ENCODE data around the gene BOD1L1.

BOD1L1 gene

DNA sequence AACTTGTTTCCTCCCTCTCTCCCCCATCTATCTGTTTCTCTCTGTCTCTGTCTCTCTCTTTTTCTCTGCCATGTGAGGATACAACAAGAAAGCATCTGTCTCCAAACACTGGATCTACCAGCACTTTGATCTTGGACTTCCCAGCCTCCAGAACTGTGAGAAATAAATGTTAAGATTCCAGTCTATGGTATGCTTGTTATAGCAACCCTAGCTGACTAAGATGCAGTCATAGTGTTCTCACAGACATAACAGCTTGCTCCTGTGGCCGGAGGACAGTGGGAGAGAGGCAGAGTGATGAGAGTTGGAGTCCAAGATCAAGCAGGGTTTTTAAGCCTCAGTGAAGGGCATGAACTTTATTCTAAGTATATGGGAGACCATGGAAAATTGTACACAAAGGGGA, 74.4 kb downstream of the BOD1L1 start:
- no peak for DNase-seq

DNA sequence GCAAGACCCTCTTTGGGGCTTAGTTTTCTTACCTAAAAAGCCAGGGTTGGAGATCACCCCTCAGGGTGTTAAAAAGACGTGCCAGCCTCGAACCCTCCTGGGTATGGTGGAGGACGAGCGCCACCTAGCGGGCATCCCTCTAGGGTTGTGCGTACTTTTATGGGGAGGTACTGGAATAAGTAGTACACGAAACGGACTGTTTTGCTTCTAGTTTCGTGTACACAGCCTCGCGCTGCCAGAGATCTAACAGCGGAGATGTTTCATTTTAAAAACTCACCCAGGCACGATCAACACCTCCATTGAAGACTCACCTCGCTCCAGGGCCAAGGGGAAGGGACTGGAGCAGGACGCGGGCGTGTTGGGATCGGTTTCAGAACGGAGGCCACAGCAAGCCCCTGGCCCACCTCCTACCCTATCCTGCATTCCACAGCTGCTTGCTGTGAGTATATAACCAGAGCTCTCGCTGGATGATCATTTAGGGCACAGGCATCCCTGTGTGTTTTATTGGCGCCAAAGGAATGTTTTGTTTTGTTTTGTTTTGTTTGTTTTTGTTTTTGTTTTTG, 78.5 kb downstream of the BOD1L1 start:
- DNase-seq: peak; percentile 32

DNA sequence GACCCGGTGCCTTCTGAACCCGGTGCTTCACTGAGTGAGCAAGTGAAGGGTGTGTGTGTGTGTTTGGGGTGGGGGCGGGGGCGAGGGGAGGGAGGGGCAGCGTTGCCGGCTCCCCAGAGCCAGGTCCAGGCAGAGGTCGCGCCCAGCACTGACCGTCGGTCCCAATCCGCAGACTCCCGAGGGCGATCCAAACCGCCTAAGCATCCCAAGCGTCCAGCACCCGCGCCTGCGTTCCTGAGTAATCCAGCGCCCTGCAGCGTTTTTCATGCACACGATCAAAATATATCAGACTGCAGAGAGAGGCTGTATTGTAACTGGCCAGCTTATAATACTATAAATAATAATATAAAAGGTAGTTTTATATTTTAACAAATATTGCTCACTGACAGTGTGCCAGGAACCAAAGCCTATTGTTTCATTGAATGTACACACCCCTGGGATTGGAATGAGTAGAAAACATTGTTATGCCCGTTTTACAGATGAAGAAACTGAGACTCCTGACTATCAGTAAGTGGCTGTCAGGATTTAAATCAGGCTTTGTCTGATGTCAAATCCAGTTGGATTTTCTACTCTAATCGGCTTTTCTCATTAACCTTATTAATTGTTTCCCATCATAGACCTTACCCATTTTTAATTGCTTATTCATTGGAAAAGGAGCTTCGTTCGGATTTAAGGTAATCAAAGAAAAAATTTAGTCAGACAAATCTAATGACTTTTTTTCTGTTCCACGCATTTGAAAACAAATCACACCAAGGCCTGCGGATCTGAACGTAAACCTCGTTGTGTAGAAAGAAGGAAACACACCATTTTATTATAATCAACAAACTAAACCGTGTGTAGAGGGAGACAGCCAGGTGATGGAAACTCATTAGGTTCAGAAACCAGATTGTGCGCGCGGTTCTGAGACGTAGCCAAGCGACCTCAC, 79.2 kb downstream of the BOD1L1 start:
- no peak for DNase-seq

DNA sequence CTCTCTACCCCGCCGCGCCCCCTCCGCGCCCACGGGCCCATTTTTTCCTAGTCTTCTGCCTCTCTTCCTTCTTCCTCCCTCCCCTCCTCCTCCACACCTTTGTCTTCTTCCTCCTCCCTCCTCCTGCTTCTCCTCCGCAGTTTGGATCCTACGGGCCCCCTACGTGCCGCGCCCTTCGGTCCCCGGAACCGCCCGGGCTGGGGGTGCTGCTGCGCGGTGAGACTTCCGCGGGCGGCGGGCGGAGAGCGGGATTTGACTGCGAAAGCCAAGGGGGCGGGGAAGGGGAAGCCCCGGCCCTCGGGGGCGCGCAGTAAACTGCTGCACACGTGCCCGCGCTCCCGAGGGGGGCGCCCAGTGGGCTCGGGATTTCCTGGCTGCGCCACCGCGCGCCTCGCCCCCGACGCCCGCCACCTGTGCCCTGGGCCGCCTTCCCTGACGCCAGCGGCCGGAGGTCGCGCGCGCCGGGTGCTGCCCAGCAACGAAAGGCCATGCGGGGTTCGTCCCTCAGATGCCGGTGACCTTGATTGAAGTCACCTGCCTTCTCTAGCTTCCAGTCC, 80.0 kb downstream of the BOD1L1 start:
- DNase-seq: no peak

DNA sequence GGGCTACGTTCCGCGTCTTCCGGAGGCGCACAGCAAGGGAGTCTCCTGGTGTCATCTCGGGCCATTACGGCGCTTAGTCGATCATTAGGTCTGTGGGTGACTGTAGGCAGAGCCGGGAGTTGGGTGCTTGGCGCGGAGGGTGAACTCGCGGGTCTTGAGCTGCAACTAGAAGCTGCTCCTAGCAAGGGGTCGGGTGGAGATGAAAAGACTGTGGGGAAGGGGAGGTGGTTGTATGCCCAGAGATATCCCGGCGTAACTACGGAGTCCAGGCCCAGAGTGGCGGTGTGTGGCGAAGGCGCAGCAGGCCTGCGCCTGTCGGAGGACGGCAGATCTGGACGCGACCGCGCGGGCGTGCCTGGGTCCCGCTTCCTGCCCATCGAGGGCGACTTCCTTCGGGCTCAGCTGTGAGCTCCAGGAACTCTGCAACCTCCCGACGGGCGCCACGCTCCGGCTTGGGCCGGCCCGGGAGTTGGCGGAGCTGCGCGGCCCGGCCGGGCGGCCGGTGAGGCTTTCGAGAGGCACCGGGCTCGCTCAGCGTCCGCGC, 80.5 kb downstream of the BOD1L1 start:
- no peak for DNase-seq

DNA sequence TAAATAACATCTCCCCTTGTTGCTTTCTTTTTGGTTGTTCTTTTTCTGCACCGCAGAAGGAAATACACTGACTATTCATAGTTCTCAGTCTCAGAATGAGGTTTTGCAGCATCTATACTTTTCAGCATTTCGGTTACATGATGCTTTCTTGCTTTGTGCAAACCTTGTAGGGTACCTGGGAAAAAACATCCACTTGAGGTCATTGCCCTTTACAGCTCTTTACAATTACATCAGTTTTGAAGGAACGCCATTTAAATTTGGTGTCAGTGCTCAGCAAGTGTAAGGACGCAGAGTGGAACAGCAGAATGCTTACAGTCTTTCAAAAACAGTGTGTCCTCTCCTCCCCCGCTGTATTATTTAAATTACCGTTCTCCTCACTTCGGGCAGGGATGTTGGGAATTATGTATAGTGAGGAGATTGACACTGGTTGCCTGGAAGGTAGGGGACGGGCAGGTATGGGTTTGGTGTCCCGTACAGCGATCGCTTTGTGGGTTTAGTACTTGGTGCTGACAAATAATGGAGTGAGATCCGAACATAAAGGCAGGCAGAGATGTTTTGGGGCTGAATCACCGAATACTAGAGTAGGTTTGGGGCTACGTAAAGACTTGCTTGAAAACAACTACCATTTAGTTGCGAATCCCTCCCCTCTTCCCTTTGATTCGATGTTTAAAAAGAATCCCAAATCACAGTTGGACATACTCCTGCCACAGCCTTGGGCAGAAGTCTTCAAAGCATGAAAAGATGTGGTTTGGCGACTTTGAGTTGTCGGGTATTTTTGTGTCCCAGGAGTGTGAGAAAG, 81.2 kb downstream of the BOD1L1 start:
- DNase-seq: no peak

DNA sequence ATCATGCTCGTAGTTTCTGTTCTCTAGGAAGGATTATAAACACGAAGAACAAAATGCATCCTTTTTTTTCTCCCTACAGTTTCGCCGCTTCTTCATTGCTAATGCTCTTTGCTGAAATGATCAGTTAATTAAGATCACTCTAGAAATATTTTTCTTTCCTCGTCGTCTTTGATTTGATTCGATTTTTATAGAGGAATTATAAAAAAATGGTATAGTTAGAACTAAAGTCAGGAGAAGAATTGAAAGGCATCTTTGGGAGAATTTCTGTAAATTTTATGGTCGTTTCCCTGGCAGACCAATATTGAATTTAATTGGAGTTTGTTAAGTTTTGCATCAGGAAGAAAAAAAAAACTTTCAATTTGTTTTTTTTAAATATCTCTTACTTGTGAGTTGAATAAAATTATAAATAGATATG, 82.1 kb downstream of the BOD1L1 start:
- no peak for DNase-seq

DNA sequence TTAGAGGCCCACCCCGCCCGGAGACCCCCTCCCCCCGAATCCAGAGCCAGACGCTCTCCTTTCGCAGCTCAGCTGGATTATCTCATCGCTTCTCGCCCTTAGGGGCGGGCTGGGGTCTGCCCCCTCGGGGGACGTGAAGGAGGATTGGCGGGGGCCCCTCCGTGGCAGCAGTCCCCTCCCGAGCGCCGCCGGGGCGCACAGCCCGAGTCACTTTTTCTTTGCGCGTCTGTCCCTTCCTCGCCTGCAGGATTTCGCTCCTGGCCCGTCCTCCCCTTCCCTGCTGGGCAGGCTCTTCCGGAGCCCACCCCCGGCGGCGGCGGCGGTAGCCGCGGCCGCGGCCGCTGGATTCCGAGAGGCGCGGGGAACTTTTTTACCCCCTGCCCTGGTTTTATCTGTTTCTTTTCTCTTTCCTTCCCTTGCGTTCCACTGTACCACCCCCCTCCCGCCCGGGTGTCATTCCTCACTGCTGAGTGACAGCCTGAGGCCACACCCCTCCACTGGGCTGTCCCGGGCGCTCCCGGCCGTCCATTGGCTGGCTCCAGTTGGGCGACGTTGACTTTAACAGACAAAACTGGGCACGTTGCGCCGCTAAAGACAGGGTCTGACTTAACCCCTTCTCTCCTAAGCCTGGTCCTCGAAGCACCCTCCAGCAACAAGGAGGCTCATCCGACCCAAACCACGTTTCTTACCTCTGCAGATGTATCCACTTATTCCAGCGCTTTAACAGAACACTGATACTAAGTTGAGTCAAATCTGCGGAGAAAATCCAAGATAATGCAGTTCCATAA, 82.7 kb downstream of the BOD1L1 start:
- DNase-seq: peak; percentile 66

DNA sequence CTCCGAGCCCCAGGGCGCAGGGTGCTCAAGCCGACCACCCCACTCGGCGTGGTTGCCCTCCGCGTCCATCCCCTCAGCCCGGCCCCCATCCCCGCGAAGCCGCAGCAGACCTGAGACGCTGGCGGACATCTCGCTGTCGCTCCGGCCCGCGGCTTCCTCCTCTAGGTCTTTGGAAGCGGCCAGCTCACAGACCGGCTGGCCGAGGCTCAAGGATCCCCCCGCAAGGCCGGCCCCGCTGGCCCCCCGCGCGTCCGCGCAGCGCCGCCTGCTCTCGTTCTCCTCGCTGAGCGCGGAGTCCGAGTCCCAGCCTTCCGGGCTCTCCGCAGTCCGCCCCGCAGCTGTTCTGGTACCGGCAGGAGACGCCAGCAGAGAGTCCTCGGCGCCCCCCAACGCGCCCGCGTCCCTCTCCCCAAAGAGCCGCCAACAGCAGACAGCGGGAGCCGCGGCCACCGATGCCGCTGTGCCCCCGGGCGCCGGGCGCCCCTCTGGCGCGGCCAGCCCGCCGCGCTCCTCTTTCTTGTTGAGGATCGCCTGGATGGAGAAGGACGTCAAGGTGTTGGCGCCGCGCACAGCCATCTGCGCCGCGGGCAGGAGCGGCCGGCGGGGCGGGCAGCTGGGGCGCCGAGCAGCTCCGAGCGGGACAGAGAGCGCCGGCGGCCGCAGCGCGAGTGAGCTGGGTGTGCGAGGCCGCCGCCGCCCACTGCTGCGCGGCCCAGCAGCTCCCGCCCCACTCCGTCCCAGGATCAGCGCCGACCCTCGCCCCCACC, 83.5 kb downstream of the BOD1L1 start, which contains the start of gene NKX3-2:
Gene NKX3-2 (minus strand): TSS at position 670 of the 767 bp plus-strand sequence. CDS start 94 bp downstream, at position 576.
- no peak for DNase-seq

DNA sequence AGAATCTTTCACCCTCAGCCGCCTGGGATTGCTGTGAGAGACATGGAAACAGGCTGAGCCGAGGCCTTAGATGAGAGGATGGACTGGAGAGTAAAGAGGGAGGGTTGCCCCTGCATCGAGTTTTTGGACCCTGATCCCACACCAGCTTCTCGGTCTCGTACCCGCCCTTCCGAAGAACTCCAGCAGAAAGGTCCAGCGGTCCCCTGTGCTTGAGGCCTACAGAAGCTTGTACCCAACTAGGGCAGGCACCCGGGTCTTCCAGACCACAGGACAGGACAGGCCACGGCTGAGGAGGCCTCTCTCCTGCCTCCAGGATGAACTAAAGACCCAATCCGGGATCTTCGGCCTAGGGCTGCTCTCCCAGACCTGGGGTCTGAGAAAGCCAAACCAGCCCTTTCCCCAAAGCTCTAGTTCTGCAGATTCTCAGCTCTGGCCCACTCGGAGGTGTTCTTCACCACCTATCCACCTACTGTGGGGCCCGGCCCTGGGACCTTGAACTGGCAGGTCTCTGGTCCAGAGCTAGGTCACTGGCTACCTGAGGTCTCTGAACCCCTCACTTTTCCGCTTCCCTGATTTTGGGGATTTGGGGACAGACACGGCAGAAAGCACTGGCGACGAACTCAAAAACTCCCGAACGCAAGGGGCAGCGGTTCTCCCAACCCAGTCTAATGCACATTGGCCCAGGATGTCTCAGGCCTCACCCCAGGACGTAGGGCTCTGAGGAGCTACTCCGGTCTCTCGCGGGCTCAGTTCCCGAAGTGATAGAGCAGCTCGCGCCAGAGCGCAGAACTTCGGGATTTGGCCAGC, 84.3 kb downstream of the BOD1L1 start:
- no peak for DNase-seq

DNA sequence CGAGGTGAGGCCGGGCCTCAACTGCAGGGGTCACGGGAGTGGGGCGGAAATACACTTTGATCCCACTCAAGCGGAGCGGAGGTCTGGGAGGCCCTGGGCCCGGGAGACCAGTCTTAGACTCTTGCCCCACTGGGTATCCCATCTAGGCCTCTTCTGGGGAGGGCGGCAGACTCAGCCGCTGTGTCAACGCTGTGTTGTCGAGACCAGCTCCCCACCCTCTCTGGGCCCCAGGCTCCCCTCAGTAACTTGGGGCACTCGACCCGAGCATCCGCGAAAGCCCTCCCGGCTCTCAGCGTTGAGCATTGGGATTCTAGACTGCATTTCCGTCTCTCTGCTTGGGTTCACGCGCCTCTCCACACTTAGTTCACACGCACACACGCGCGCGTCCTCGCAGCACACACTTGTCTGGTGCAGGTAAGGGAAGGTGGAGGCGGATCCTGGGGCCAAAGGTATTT, 84.9 kb downstream of the BOD1L1 start:
- no peak for DNase-seq

DNA sequence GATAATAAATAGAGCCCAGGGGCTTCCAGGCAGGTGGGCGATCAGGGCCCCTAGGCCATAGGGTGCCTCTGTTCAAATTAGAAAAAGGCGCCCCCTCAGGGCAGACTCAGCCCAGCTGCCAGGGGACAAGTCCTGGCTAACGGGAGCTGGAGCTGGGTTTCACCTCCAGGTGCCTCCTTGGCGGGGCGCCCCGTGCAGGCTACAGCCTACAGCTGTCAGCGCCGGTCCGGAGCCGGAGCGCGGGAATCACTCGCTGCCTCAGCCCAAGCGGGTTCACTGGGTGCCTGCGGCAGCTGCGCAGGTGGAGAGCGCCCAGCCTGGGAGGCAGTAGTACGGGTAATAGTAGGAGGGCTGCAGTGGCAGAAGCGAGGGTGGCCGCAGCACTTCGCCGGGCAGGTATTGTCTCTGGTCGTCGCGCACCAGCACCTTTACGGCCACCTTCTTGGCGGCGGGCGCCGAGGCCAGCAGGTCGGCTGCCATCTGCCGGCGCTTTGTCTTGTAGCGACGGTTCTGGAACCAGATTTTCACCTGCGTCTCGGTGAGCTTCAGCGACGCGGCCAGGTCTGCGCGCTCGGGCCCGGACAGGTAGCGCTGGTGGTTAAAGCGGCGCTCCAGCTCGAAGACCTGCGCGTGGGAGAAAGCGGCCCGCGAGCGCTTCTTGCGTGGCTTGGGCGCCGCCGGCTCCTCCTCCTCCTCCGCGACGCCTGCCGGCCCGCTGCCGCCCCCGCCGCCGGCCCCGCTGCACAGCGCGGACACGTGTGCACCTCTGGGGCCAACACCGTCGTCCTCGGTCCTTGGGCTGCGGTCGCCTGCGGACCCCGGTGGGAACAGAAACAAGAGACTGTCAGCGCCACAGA, 85.6 kb downstream of the BOD1L1 start:
- no peak for DNase-seq

DNA sequence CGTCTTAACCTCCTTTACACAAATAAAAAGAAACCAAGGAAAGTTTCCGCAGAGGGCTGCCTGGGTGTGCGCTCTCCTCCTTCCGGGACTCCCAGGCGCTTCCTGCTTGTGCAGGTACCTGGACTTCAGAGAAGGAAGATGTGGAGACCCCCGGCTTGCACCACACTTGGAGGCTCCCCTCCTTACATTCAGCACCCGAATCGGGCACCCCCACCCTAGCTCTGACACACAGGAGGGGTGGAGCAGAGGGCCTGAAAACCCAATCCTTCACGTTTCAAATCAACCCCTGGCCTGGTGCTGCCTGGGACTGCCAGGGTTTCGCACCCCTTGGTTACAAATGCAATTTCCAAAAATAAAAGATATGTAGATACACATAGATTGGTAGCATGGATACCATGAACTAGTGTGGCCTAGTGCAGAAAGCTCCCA, 86.3 kb downstream of the BOD1L1 start:
- no peak for DNase-seq

DNA sequence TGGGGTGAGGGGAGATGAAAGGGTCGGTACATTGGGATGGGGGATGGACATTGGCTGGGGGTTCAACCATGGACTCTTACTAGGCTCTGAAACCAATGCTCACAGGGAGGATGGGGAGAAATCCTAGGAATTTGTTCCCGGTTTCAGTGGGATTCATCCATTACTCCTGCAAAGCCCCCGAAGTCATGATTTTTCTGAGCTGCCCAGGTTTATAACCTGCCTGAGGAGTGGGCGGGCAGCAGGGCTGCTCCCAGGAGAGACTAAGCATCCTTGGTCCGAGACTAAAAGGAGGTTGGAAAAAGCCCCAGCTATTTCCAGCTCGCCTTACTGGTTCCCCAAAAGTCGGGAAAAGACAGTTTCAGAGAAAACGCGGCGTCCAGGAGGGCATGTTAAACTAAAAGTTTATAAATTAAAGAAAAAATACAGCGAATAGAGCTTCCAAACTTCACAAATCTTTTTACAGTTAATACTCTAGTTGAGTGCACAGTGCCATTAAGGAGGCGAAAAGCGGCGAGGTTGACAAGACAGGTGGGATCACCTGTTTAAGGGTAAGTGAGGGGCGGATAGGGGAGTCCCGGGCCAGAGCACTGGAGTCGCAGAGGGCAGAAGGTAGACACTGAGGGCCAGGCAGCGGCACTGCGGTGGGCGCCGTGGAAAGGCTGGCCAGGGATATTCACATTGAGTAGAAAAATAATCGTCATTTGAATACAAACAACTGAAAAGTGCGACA, 86.9 kb downstream of the BOD1L1 start:
- DNase-seq: no peak

DNA sequence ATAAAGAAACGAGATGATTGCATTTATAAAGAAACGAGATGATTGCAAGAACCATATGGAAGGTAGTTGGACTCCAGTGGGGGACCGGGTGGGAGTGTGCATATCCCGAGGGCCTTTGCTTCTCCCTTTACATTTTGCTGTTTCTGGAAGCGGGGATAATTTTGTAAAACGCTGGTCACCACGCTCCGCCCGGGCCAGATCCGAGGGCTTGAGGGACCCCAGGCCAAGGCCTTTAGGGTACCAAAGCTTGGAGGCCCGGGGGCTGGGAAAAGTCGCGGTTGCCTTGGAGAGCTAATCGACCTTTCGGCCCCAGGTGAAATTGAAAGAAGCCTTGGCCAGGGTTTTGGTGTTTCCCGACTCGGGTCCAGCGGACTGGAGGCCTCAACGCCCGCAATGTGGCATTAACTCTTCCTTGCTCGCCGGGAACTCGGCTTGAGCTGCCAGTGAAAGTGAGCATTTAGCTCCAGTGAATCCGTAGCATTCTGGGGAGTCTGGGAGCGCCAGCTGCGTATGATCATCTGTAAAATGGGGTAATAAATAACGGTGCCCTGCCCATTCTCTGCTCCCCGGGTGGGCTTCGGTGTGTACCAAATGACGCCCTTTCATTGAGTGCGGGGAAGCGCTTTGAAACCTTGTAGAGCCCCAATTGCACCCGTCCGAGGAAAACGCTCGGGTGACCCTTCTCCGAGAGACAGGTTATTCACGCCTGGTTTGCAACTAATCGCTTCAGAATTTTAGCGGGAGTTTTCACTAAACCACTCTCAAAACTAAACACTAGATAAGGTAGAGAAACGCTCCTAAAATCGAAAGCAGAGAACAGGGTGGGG, 87.7 kb downstream of the BOD1L1 start:
- no peak for DNase-seq

DNA sequence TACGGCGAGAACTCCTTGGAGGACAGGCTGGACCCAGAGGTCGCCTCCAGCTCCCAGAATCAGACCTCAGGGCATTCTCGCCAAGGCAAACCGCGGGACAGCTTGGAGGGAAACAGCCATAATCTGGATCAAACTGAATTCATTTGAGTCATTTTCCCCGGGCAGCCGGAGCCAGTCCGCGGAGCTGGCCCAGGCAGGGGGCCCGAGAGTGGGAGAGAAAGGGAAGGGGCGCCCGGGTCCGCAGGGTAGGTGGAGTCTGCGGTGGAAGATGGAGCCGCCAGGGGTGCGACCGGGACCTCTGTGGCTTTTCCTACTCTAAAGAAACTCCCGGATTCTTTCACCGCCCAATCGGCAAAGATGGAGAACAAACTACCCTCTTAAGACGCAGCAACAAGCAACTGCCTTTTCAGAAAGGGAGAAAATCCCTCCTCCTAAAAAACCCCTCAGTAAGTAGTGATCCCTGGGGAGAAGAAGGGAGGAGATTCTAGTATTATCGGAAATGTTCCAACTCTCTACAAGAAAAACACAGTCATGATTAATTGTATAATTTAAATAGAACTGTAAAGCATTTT, 88.4 kb downstream of the BOD1L1 start:
- no peak for DNase-seq

DNA sequence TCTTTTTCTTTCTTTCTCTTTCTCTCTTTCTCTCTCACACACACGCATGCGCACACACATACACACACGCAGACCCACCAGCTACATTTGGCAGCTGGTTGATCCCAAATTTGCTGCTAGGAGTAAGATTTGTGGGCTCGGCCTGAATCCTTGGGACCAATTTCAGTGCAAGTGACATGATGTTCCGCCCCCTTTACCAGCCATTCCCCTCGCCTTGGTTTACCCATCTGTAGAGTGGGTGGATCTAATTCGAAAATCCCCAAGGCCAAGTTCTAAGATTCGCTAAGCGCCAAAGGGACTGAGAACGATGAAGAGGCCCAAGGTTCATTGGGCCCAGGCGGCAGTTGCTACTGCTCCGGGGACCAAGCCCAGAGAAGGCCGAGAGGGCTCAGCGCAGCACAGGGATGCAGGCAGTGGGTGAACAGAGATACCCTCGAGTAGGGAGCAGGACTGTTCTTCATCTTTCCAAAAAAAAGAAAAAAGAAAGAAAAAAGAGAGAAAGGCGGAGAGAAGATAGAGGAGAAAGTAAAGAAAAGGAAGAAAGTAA, 89.0 kb downstream of the BOD1L1 start:
- DNase-seq: no peak

All from NCI-H226 (cell line).